Natural killer cell (primary cell): ENCODE measurements around the gene AHNAK2. TPM values are rescaled to one million over a fixed set of nuclear protein-coding genes. Genes with fewer than 3 reads are reported as not detected.

ENCODE experiments used
- ATAC-seq, 3 donors: fragments of 150-1000 bp in 2 of 3; fragments of 200-7000 bp in 1 of 3; cut with Tn5 transposase; 1 replicate in 1 of 3; 2 replicates in 2 of 3; pipeline ENCODE4 v1.10.0; 2021; ENCODE audit warnings: mild to moderate bottlenecking in 2 of 3, moderate library complexity in 2 of 3
- DNase-seq, 2 donors: peaks; one replicate each; pipeline versions ENCODE4 v3.0.0 to v3.0.0-alpha.2; 2013 to 2021; ENCODE audit warnings: mixed read lengths in 1 of 2
- H3K27ac ChIP-seq: one replicate; pipeline ENCODE4 v1.5.1; 2013; ENCODE audit warnings: mild to moderate bottlenecking, low read length
- H3K27me3 ChIP-seq: one replicate; pipeline ENCODE4 v1.6.1; 2013; ENCODE audit warnings: low read length; ENCODE audit not compliant: control insufficient read depth, insufficient read depth
- H3K36me3 ChIP-seq: one replicate; pipeline ENCODE4 v1.6.1; 2013; ENCODE audit warnings: low read length; ENCODE audit not compliant: control insufficient read depth, insufficient read depth
- H3K4me1 ChIP-seq: one replicate; pipeline ENCODE4 v1.6.1; 2013; ENCODE audit warnings: low read length; ENCODE audit not compliant: control insufficient read depth, insufficient read depth
- H3K4me3 ChIP-seq: one replicate; pipeline ENCODE4 v1.5.1; 2013; ENCODE audit warnings: low read length
- H3K9me3 ChIP-seq: one replicate; pipeline ENCODE4 v1.6.1; 2013; ENCODE audit warnings: low read length; ENCODE audit not compliant: control insufficient read depth, insufficient read depth
- H3K27ac Mint-ChIP-seq, 2 donors: one replicate each; pipeline ENCODE4 v1.8.0; 2022; ENCODE audit warnings: mild to moderate bottlenecking in 2 of 2, mixed read lengths in 2 of 2, moderate library complexity in 1 of 2
- H3K27me3 Mint-ChIP-seq, 2 donors: one replicate each; pipeline ENCODE4 v1.8.0; 2022; ENCODE audit warnings: low read depth in 2 of 2, mixed read lengths in 2 of 2
- H3K36me3 Mint-ChIP-seq: one replicate; pipeline ENCODE4 v1.8.0; 2022; ENCODE audit warnings: mixed read lengths
- H3K4me1 Mint-ChIP-seq, 2 donors: one replicate each; pipeline ENCODE4 v1.8.0; 2022; ENCODE audit warnings: mixed read lengths in 2 of 2
- H3K4me3 Mint-ChIP-seq: one replicate; pipeline ENCODE4 v1.8.0; 2022; ENCODE audit warnings: mild to moderate bottlenecking, moderate library complexity, mixed read lengths
- H3K9me3 Mint-ChIP-seq, 2 donors: one replicate each; pipeline ENCODE4 v1.8.0; 2022; ENCODE audit warnings: mixed read lengths in 2 of 2
- CTCF ChIP-seq: fragments of 200-600 bp; IDR thresholded peaks from one replicate; pipeline ENCODE4 v1.8.0; 2022; ENCODE audit warnings: antibody characterized with exemption
- WGBS: methylation state at CpG from one replicate; pipeline ENCODE4 v1.1.7; 2013; ENCODE audit warnings: missing lambda C conversion rate; ENCODE audit not compliant: insufficient coverage; 5-methylcytosine and 5-hydroxymethylcytosine counted together
- intact Hi-C: fragments of 100-400 bp; cut with micrococcal nuclease; formaldehyde crosslinking; loops from one replicate; pipeline ENCODE4 v1.14.2; 2022
- total RNA-seq, 4 donors: library from RNA; stranded (reverse); fragments of 120-200 nt in 1 of 4; gene quantifications; one replicate each; pipeline versions ENCODE4 v1.2.3 to v1.2.4, GENCODE V29; 2013 to 2022

Gene AHNAK2
- total RNA-seq, 3 donors from 2014 or later (not counting 1 experiment from before 2014, with no cell fraction given): 0.05 TPM; not detected in 2

DNA sequence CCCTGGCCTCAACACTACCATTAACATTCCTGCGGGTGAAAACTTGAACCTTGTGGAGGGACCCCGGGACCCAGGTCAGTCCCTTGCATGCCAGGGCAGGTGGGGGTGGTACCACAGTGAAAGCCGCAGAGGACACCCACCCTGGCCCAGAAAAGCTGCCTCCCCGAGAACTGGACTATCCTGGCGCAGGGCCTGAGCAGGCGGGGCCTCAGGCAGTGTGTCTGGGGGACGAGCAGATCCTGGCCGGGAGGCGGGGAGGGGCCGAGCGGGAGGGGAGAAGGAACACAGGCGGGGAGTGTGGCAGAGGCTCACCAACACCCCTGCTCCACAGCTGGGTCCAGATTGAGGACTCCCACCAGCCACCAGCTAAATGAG, 10.0 kb downstream of the AHNAK2 start:
- H3K27ac Mint-ChIP-seq: no peak overlapping the region
- H3K36me3 Mint-ChIP-seq: no peaks in the 10 kb centered on the region
- no peak overlapping the region for H3K27ac ChIP-seq
- DNase-seq: no peak
- no peak for ATAC-seq
- H3K27me3 ChIP-seq: peaks cover 2% of the 10 kb centered on the region
- peaks cover 5% of the 10 kb centered on the region for H3K4me1 ChIP-seq
- WGBS: 29% methylated on average over 12 of the region's 12 CpGs
- no peaks in the 10 kb centered on the region for H3K36me3 ChIP-seq
- TF ChIP-seq CTCF: no peak
- no peak overlapping the region for H3K4me3 ChIP-seq
- peaks cover 0 to 8% of the 10 kb centered on the region in 2 donors for H3K27me3 Mint-ChIP-seq
- no peaks in the 10 kb centered on the region for H3K9me3 Mint-ChIP-seq
- intact Hi-C loops: no loop called here
- H3K4me1 Mint-ChIP-seq: no peaks in the 10 kb centered on the region
- no peak overlapping the region for H3K4me3 Mint-ChIP-seq
- no peaks in the 10 kb centered on the region for H3K9me3 ChIP-seq

DNA sequence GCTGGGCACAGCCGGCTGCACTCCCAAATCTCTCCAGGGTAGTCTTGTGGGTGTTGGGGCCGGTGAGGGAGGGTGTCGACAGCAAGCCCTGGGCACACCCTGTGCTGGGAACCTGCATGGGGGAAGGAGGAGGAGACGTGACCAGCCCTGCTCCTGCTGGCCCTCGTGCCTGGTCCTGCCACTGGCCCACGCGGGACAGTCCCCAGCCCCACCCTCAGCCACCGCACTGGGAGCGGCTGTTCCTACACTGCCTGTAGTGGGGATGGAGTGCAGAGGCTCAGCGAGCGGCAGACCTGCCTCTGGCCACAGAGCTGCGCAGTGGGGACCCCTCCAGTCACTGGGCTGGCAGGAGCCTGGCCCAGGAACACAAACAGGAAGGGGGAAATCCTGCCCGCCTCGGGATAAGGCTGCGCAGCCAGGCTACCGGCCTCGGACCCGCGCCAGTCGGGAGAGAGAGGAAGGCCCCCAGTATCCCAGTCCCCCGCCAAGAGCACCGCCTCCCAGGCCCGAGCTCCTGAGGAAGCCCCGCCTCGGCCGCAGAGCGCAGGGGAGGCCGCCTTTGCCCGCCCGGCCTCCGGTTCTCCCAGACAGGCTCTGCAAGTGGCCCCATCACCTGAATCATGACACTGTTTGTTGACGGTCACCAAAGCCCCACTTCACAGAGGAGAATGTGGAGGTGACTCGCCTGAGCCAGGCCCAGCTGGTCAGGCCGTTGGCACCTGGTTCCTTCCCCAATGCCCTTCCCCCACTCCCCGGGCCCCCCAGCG, 10.6 kb downstream of the AHNAK2 start:
- Mint-ChIP-seq H3K27me3 (peaks cover 0 to 8% of the 10 kb centered on the region in 2 donors), H3K9me3 (no peaks in the 10 kb centered on the region), H3K4me1 (no peaks in the 10 kb centered on the region), H3K36me3 (no peaks in the 10 kb centered on the region), H3K4me3 (no peak overlapping the region), H3K27ac (no peak overlapping the region)
- ATAC-seq (peak in 1 of 3 donors; percentile 33), DNase-seq (no peak)
- intact Hi-C loops: no loop called here
- Histone ChIP-seq H3K27me3 (peaks cover 2% of the 10 kb centered on the region), H3K27ac (no peak overlapping the region), H3K4me3 (no peak overlapping the region), H3K4me1 (peaks cover 5% of the 10 kb centered on the region), H3K36me3 (no peaks in the 10 kb centered on the region), H3K9me3 (no peaks in the 10 kb centered on the region)
- 6% methylated on average over 35 of the region's 36 CpGs for WGBS
- no peak for TF ChIP-seq CTCF

DNA sequence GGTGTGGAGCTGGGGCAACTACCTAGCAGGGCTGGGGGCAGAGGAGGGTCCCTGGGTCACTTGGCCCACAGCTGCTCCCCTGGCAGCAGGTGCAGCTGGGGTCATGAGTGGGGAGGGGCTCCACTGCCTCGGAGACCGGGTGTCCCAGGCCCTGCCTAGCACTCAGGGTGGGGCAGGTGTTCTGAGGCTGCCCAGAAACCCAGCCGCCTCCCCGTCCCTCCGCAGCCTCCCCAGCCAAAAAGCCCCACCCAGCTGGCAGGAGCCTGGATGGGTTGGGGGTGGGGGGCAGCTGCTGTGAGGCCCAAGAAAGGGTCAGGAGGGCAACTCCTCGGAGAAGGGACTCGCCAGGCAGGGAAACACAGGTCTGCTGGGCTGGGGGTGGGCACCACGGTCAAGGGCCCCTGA, 11.2 kb downstream of the AHNAK2 start:
- Mint-ChIP-seq H3K4me3 (no peak overlapping the region), H3K27ac (no peak overlapping the region), H3K36me3 (no peaks in the 10 kb centered on the region), H3K4me1 (no peaks in the 10 kb centered on the region), H3K9me3 (no peaks in the 10 kb centered on the region), H3K27me3 (peaks cover 0 to 8% of the 10 kb centered on the region in 2 donors)
- ATAC-seq (no peak), DNase-seq (no peak)
- TF ChIP-seq CTCF: no peak
- no peak overlapping the region for H3K4me3 ChIP-seq
- H3K36me3 ChIP-seq: no peaks in the 10 kb centered on the region
- intact Hi-C loops: no loop called here
- WGBS: 55% methylated on average over 7 of the region's 8 CpGs
- peaks cover 2% of the 10 kb centered on the region for H3K27me3 ChIP-seq
- peaks cover 5% of the 10 kb centered on the region for H3K4me1 ChIP-seq
- no peaks in the 10 kb centered on the region for H3K9me3 ChIP-seq
- no peak overlapping the region for H3K27ac ChIP-seq
